ENCODE results near the gene EPB41L3. TPM values are rescaled to one million over a fixed set of nuclear protein-coding genes. Genes with fewer than 3 reads are reported as not detected.

The EPB41L3 gene
- total and polyA plus RNA-seq, 2 experiments from 2014 or later = 8.0 to 11.7 TPM

- no peaks in the 10 kb centered on the region for H3K9me3 Mint-ChIP-seq
- Histone ChIP-seq H3K4me1 (ENCODE audit: insufficient read depth) (peaks cover 6% of the 10 kb centered on the region), H4K20me1 (replicated peaks; ENCODE audit: insufficient read depth) (no peaks in the 10 kb centered on the region), H3K4me2 (no peak overlapping the region), H3K79me2 (replicated peaks; ENCODE audit: insufficient read depth) (no peaks in the 10 kb centered on the region), H3K9me2 (ENCODE audit: insufficient read depth) (no peaks in the 10 kb centered on the region), H3K27me3 (ENCODE audit: insufficient read depth) (peaks cover 22% of the 10 kb centered on the region), H3K4me3 (no peak overlapping the region), H3K36me3 (ENCODE audit: insufficient read depth) (no peaks in the 10 kb centered on the region), H3K27ac (ENCODE audit: low read depth) (no peak overlapping the region), H2AFZ (no peak overlapping the region), H3F3A (replicated peaks; ENCODE audit: low read depth) (no peaks in the 10 kb centered on the region)
- ATAC-seq = peak; percentile 64
- peak; percentile 80 for DNase-seq (ENCODE audit: low spot score)
- H3K27ac Mint-ChIP-seq = no peak overlapping the region
- H3K4me3 Mint-ChIP-seq = no peak overlapping the region
- H3K36me3 Mint-ChIP-seq (ENCODE audit: low read depth) = no peaks in the 10 kb centered on the region
- TF ChIP-seq CTCF (conservative IDR thresholded peaks at IDR 0.05; ENCODE audit: low read depth in 2 of 2) = peak; percentile 67 to 73
- TF ChIP-seq ZNF331 (CRISPR knock-in tag; IDR thresholded peaks at IDR 0.05; ENCODE audit: low read depth) = no peak
- no peak for TF ChIP-seq ZNF114 (CRISPR knock-in tag; IDR thresholded peaks at IDR 0.05)
- no peak for TF ChIP-seq EZH2 (IDR thresholded peaks at IDR 0.05; ENCODE audit: low read depth, unreplicated experiment)
- TF ChIP-seq REST (IDR thresholded peaks at IDR 0.05; ENCODE audit: unreplicated experiment) = no peak
- H3K4me1 Mint-ChIP-seq = peaks cover 11% of the 10 kb centered on the region
- H3K27me3 Mint-ChIP-seq (ENCODE audit: insufficient read depth, low read depth, poor library complexity) = peaks cover 5% of the 10 kb centered on the region
These were observed 2.9 kb upstream of the EPB41L3 start for GRCh38 chr18:5546660-5547059.

- Histone ChIP-seq H3K4me3 (peak overlapping the region; percentile 76), H3F3A (replicated peaks; ENCODE audit: low read depth) (no peaks in the 10 kb centered on the region), H3K79me2 (replicated peaks; ENCODE audit: insufficient read depth) (no peaks in the 10 kb centered on the region), H3K9me2 (ENCODE audit: insufficient read depth) (no peaks in the 10 kb centered on the region), H3K4me2 (peak overlapping the region; percentile 90), H3K27me3 (ENCODE audit: insufficient read depth) (peaks cover 23% of the 10 kb centered on the region), H3K4me1 (ENCODE audit: insufficient read depth) (peaks cover 21% of the 10 kb centered on the region), H4K20me1 (replicated peaks; ENCODE audit: insufficient read depth) (no peaks in the 10 kb centered on the region), H2AFZ (no peak overlapping the region), H3K27ac (ENCODE audit: low read depth) (no peak overlapping the region), H3K36me3 (ENCODE audit: insufficient read depth) (no peaks in the 10 kb centered on the region)
- no peaks in the 10 kb centered on the region for H3K9me3 Mint-ChIP-seq
- no peaks in the 10 kb centered on the region; the same call in 2 of the 3 replicates for H3K36me3 Mint-ChIP-seq (ENCODE audit: low read depth)
- H3K4me1 Mint-ChIP-seq = peaks cover 36% of the 10 kb centered on the region
- H3K4me3 Mint-ChIP-seq = peak overlapping the region; percentile 84
- peaks cover 5% of the 10 kb centered on the region for H3K27me3 Mint-ChIP-seq (ENCODE audit: insufficient read depth, low read depth, poor library complexity)
- DNase-seq (ENCODE audit: low spot score) = peak; percentile 74
- peak; percentile 44 for ATAC-seq
- no peak overlapping the region for H3K27ac Mint-ChIP-seq
- TF ChIP-seq ZNF462 (CRISPR knock-in tag; IDR thresholded peaks at IDR 0.05) = no peak
These were observed 639 bp downstream of the EPB41L3 start for GRCh38 chr18:5543036-5543680.
